Smooth muscle cell (in vitro differentiated cells): ENCODE results near the gene CFAP119. TPM values are rescaled to one million over a fixed set of nuclear protein-coding genes. Genes with fewer than 3 reads are reported as not detected.

Experiments used
- DNase-seq: peaks from one replicate; lab custom pipeline; 2025; ENCODE audit not compliant: unreplicated experiment; lab: John Stamatoyannopoulos, UW
- H2AFZ ChIP-seq: fragments of 200-600 bp; sonication (generic); 2 replicates; pipeline ENCODE4 v1.6.0; 2016; ENCODE audit warnings: antibody characterized with exemption, low read depth, mild to moderate bottlenecking
- H3F3A ChIP-seq: fragments of 200-600 bp; sonication (generic); 2 replicates; pipeline ENCODE4 v1.6.0; 2017; ENCODE audit warnings: antibody characterized with exemption, low read depth
- H3K27ac ChIP-seq: fragments of 200-600 bp; sonication (generic); 2 replicates; pipeline ENCODE4 v1.5.1; 2016; ENCODE audit warnings: low read depth, mild to moderate bottlenecking
- H3K27me3 ChIP-seq: fragments of 200-600 bp; sonication (generic); 2 replicates; pipeline ENCODE4 v1.6.1; 2016; ENCODE audit warnings: low read depth, mild to moderate bottlenecking
- H3K36me3 ChIP-seq: fragments of 200-600 bp; sonication (generic); 2 replicates; pipeline ENCODE4 v1.5.1; 2016; ENCODE audit warnings: low read depth
- H3K4me1 ChIP-seq: fragments of 200-600 bp; sonication (generic); 2 replicates; pipeline ENCODE4 v1.5.1; 2016; ENCODE audit warnings: low read depth
- H3K4me2 ChIP-seq: fragments of 200-600 bp; sonication (generic); 2 replicates; pipeline ENCODE4 v1.6.0; 2016; ENCODE audit warnings: mild to moderate bottlenecking
- H3K4me3 ChIP-seq: fragments of 200-600 bp; sonication (generic); 2 replicates; pipeline ENCODE4 v1.5.1; 2016; ENCODE audit warnings: mild to moderate bottlenecking
- H3K79me2 ChIP-seq: fragments of 200-600 bp; sonication (generic); 2 replicates; pipeline ENCODE4 v1.6.0; 2016; ENCODE audit warnings: low read depth, mild to moderate bottlenecking
- H3K9ac ChIP-seq: fragments of 200-600 bp; sonication (generic); 2 replicates; pipeline ENCODE4 v1.6.0; 2016; ENCODE audit warnings: low read depth
- H3K9me3 ChIP-seq: fragments of 200-600 bp; sonication (generic); replicated peaks from 2 replicates; pipeline ENCODE4 v1.5.1; 2016; ENCODE audit warnings: low read depth
- H4K20me1 ChIP-seq: fragments of 200-600 bp; sonication (generic); 2 replicates; pipeline ENCODE4 v1.6.0; 2016; ENCODE audit warnings: low read depth
- WGBS: methylation state at CpG from one replicate; pipeline ENCODE4 v1.1.7; 2016; ENCODE audit warnings: low lambda C conversion rate; 5-methylcytosine and 5-hydroxymethylcytosine counted together
- polyA plus RNA-seq: library from polyadenylated mRNA; unstranded; fragments of >200 nt; fragmentation: Nextera tagmentation; extraction: Ambion mirVana; gene quantifications from 2 replicates; pipeline ENCODE4 v1.2.1, GENCODE V29; 2016
- total RNA-seq: library from RNA; depleted of rRNA; stranded (reverse); fragments of >200 nt; gene quantifications from 2 replicates; pipeline ENCODE4 v1.2.3, GENCODE V29; 2014
- TF ChIP-seq, protein P1 (sequence below): fragments of 200-600 bp; sonication (generic); IDR thresholded peaks from 2 replicates; pipeline ENCODE4 v1.5.1; 2017; ENCODE audit warnings: borderline replicate concordance, mild to moderate bottlenecking, antibody characterized with exemption; ENCODE audit not compliant: insufficient read depth, poor library complexity, severe bottlenecking

CFAP119 gene
- total and polyA plus RNA-seq, 2 experiments from 2014 or later, result 3.5 to 5.2 TPM

DNA sequence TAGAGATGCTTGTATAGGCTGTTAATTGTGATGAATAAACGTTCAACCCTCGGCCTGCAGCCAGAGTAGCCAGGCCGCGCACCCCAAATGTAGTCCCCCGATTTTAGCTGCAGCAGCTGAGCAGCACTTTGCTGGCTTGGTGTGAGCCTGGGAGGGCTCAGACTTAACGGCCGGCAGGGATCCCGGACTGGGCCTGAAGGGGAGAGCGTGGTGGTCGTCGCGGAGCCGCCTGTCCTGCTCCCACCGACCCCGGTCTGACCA, 13.2 kb upstream of the CFAP119 start:
- peaks cover 13% of the 10 kb centered on the region for H3F3A ChIP-seq
- H3K27me3 ChIP-seq, result no peaks in the 10 kb centered on the region
- H3K27ac ChIP-seq, result peak overlapping the region; percentile 62
- peaks cover 5% of the 10 kb centered on the region for H3K36me3 ChIP-seq
- no peak for DNase-seq
- peaks cover 4% of the 10 kb centered on the region for H3K79me2 ChIP-seq
- peaks cover 9% of the 10 kb centered on the region for H3K4me1 ChIP-seq
- H3K9me3 ChIP-seq, result no peaks in the 10 kb centered on the region
- H3K9ac ChIP-seq, result peak overlapping the region; percentile 65
- peak overlapping the region; percentile 76 for H3K4me3 ChIP-seq
- H2AFZ ChIP-seq, result no peak overlapping the region
- WGBS, result 21% methylated on average over 15 of the region's 15 CpGs
- no peaks in the 10 kb centered on the region for H4K20me1 ChIP-seq
- peak overlapping the region; percentile 99 for H3K4me2 ChIP-seq
- TF ChIP-seq, protein P1, sequence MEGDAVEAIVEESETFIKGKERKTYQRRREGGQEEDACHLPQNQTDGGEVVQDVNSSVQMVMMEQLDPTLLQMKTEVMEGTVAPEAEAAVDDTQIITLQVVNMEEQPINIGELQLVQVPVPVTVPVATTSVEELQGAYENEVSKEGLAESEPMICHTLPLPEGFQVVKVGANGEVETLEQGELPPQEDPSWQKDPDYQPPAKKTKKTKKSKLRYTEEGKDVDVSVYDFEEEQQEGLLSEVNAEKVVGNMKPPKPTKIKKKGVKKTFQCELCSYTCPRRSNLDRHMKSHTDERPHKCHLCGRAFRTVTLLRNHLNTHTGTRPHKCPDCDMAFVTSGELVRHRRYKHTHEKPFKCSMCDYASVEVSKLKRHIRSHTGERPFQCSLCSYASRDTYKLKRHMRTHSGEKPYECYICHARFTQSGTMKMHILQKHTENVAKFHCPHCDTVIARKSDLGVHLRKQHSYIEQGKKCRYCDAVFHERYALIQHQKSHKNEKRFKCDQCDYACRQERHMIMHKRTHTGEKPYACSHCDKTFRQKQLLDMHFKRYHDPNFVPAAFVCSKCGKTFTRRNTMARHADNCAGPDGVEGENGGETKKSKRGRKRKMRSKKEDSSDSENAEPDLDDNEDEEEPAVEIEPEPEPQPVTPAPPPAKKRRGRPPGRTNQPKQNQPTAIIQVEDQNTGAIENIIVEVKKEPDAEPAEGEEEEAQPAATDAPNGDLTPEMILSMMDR, result no peak

- peak overlapping the region; percentile 62 for H3K27ac ChIP-seq
- peaks cover 9% of the 10 kb centered on the region for H3K4me1 ChIP-seq
- WGBS, result 76% methylated on average over 8 of the region's 8 CpGs
- peaks cover 13% of the 10 kb centered on the region for H3F3A ChIP-seq
- H2AFZ ChIP-seq, result no peak overlapping the region
- peaks cover 5% of the 10 kb centered on the region for H3K36me3 ChIP-seq
- DNase-seq, result no peak
- H3K79me2 ChIP-seq, result peaks cover 4% of the 10 kb centered on the region
- no peaks in the 10 kb centered on the region for H3K9me3 ChIP-seq
- peak overlapping the region; percentile 99 for H3K4me2 ChIP-seq
- peak overlapping the region; percentile 76 for H3K4me3 ChIP-seq
- peak overlapping the region; percentile 65 for H3K9ac ChIP-seq
- no peaks in the 10 kb centered on the region for H3K27me3 ChIP-seq
- no peaks in the 10 kb centered on the region for H4K20me1 ChIP-seq
- TF ChIP-seq, protein P1, result no peak
These were observed 12.7 kb upstream of the CFAP119 start for GRCh38 chr16:30774367-30775130.

GRCh38 chr16:30773826-30774225, 12.0 kb upstream of the CFAP119 start:
- no peak overlapping the region for H2AFZ ChIP-seq
- H3K4me3 ChIP-seq, result no peak overlapping the region
- no peak overlapping the region for H3K4me2 ChIP-seq
- no peak overlapping the region for H3K27ac ChIP-seq
- TF ChIP-seq, protein P1, result no peak
- H3K79me2 ChIP-seq, result peaks cover 4% of the 10 kb centered on the region
- H3K9me3 ChIP-seq, result no peaks in the 10 kb centered on the region
- no peaks in the 10 kb centered on the region for H3K27me3 ChIP-seq
- no peak for DNase-seq
- H3K36me3 ChIP-seq, result peaks cover 5% of the 10 kb centered on the region
- WGBS, result 98% methylated on average over 14 of the region's 14 CpGs
- no peaks in the 10 kb centered on the region for H4K20me1 ChIP-seq
- peaks cover 9% of the 10 kb centered on the region for H3K4me1 ChIP-seq
- no peak overlapping the region for H3K9ac ChIP-seq
- H3F3A ChIP-seq, result peaks cover 13% of the 10 kb centered on the region

- WGBS, result 97% methylated on average over 14 of the region's 14 CpGs
- no peaks in the 10 kb centered on the region for H4K20me1 ChIP-seq
- no peak overlapping the region for H3K4me3 ChIP-seq
- H3K79me2 ChIP-seq, result peaks cover 4% of the 10 kb centered on the region
- peaks cover 10% of the 10 kb centered on the region for H3F3A ChIP-seq
- H3K4me1 ChIP-seq, result peaks cover 8% of the 10 kb centered on the region
- H3K9me3 ChIP-seq, result no peaks in the 10 kb centered on the region
- no peak overlapping the region for H3K9ac ChIP-seq
- TF ChIP-seq, protein P1, result no peak
- no peak overlapping the region for H3K4me2 ChIP-seq
- DNase-seq, result no peak
- H3K27ac ChIP-seq, result no peak overlapping the region
- H3K27me3 ChIP-seq, result no peaks in the 10 kb centered on the region
- peaks cover 12% of the 10 kb centered on the region for H3K36me3 ChIP-seq
- no peak overlapping the region for H2AFZ ChIP-seq
These were observed 9.9 kb upstream of the CFAP119 start for GRCh38 chr16:30771726-30772125.
